K562 (cell line): Measurements from ENCODE around the gene TPCN1. TPM values are rescaled to one million over a fixed set of nuclear protein-coding genes. Genes with fewer than 3 reads are reported as not detected.
A peak's percentile ranks its signal among the peaks of the same experiment; 100 is the strongest.

Experiments
- ARNT ChIP-seq, 2 experiments: fragments of 450-650 bp; IDR thresholded peaks; 2 replicates each; pipeline ENCODE4 v1.6.1; 2016; ENCODE audit warnings: mild to moderate bottlenecking in 1 of 2
- BCL6 ChIP-seq: fragments of 250-450 bp; sonication (Bioruptor Pico); IDR thresholded peaks from 2 replicates; pipeline ENCODE4 v1.4.0; 2020
- CCNT2 ChIP-seq: IDR thresholded peaks from 2 replicates; pipeline ENCODE4 v1.6.1; 2011; ENCODE audit warnings: borderline replicate concordance, low read depth, mild to moderate bottlenecking, moderate library complexity, mixed read lengths, low read length; ENCODE audit not compliant: insufficient read length; ENCODE audit errors: extremely low read depth
- HNRNPUL1 ChIP-seq: fragments of 200-400 bp; formaldehyde crosslinking; IDR thresholded peaks from 2 replicates; pipeline ENCODE4 v1.6.1; 2017; ENCODE audit warnings: low read length
- HSF4 ChIP-seq: fragments of 250-450 bp; sonication (Bioruptor Pico); IDR thresholded peaks from 2 replicates; pipeline ENCODE4 v2.1.2; 2022; ENCODE audit warnings: mild to moderate bottlenecking, moderate library complexity, borderline replicate concordance
- JUNB ChIP-seq: fragments of 450-650 bp; formaldehyde crosslinking; conservative IDR thresholded peaks from 2 replicates; pipeline ENCODE4 v1.4.0; 2020; ENCODE audit warnings: mild to moderate bottlenecking
- KLF1 ChIP-seq: fragments of 450-650 bp; IDR thresholded peaks from 2 replicates; pipeline ENCODE4 v1.6.1; 2016; ENCODE audit warnings: missing genetic modification characterization, missing compliant biosample characterization
- MYBL2 ChIP-seq, 2 experiments: fragments of 450-650 bp in 1 of 2; sonication (generic) in 1 of 2; formaldehyde crosslinking in 1 of 2; IDR thresholded peaks; 2 replicates each; pipeline versions ENCODE4 v1.6.1 to v1.8.1; 2017 to 2022; ENCODE audit warnings: borderline replicate concordance in 1 of 2, inconsistent platforms in 1 of 2, low read depth in 1 of 2, mild to moderate bottlenecking in 1 of 2, missing genetic modification reagents in 1 of 2, moderate library complexity in 1 of 2
- NR3C1 ChIP-seq: sonication (generic); formaldehyde crosslinking; IDR thresholded peaks from 2 replicates; pipeline ENCODE4 v1.8.1; 2022; ENCODE audit warnings: missing genetic modification reagents
- PML ChIP-seq: IDR thresholded peaks from 2 replicates; pipeline ENCODE4 v1.6.1; 2012; ENCODE audit warnings: low read length, inconsistent platforms
- SMC3 ChIP-seq: conservative IDR thresholded peaks from 2 replicates; pipeline ENCODE4 v1.6.1; 2011; ENCODE audit warnings: low read depth, low read length, improper control_type of control experiment; ENCODE audit not compliant: insufficient read depth
- SRSF3 ChIP-seq: fragments of 200-400 bp; formaldehyde crosslinking; IDR thresholded peaks from 2 replicates; pipeline ENCODE4 v1.6.1; 2016; ENCODE audit warnings: mild to moderate bottlenecking, low read length, moderate library complexity; ENCODE audit not compliant: insufficient read depth
- SUPT5H ChIP-seq: fragments of 450-650 bp; IDR thresholded peaks from 2 replicates; pipeline ENCODE4 v1.6.1; 2016
- ZBTB7A ChIP-seq: IDR thresholded peaks from 2 replicates; pipeline ENCODE4 v1.6.1; 2011; ENCODE audit warnings: low read depth, mild to moderate bottlenecking, low read length, moderate library complexity, borderline replicate concordance; ENCODE audit not compliant: control insufficient read depth
- ZC3H4 ChIP-seq: sonication (generic); formaldehyde crosslinking; IDR thresholded peaks from 2 replicates; pipeline ENCODE4 v1.9.0; 2021; ENCODE audit warnings: missing genetic modification reagents, borderline replicate concordance
- ZNF197 ChIP-seq: fragments of 200-800 bp; sonication (Bioruptor generic); IDR thresholded peaks from 2 replicates; pipeline ENCODE4 v1.6.1; 2016; ENCODE audit warnings: low read depth, missing genetic modification characterization, missing compliant biosample characterization
- ZNF764 ChIP-seq: fragments of 250-450 bp; sonication (Bioruptor Pico); IDR thresholded peaks from 2 replicates; pipeline ENCODE4 v1.4.0; 2020; ENCODE audit warnings: low read depth, mild to moderate bottlenecking, moderate library complexity
- polyA plus RNA-seq, 8 experiments: library from polyadenylated mRNA; depleted of rRNA in 4 of 8; stranded (reverse) in 5 of 8; unstranded in 3 of 8; fragments of >200 nt; fragmentation: Nextera tagmentation in 2 of 8; fragmentation: Illumina TruSeq in 1 of 8; extraction: Ambion mirVana in 2 of 8; extraction: Trizol in 1 of 8; gene quantifications; 2 replicates each; pipeline versions ENCODE4 v1.2.1 to v1.2.3, GENCODE V29; 2011 to 2014; ENCODE audit warnings: inconsistent platforms in 1 of 8, missing spikeins in 1 of 8
- total RNA-seq, 7 experiments: library from RNA; depleted of rRNA in 6 of 7; stranded (reverse); fragments of >200 nt in 6 of 7; fragmentation: Illumina TruSeq in 2 of 7; extraction: Trizol in 2 of 7; gene quantifications; 2 replicates each; pipeline versions ENCODE4 v1.2.1 to v1.2.3, GENCODE V29; 2011 to 2021; ENCODE audit warnings: low replicate concordance in 1 of 7
- TF ChIP-seq, protein P1 (sequence below), 2 experiments: IDR thresholded peaks; 2 replicates each; pipeline ENCODE4 v1.6.1; 2012; ENCODE audit warnings: improper control_type of control experiment in 2 of 2, low read depth in 2 of 2, low read length in 2 of 2, borderline replicate concordance in 1 of 2
- TF ChIP-seq, protein P2 (sequence below): sonication (generic); formaldehyde crosslinking; IDR thresholded peaks from 2 replicates; pipeline ENCODE4 v1.8.0; 2022; ENCODE audit warnings: mild to moderate bottlenecking, missing genetic modification reagents, borderline replicate concordance
- TF ChIP-seq, protein P3 (sequence below): fragments of 450-650 bp; IDR thresholded peaks from 2 replicates; pipeline ENCODE4 v1.6.1; 2016; ENCODE audit warnings: missing biosample characterization, missing genetic modification characterization
- TF ChIP-seq, protein P4 (sequence below): fragments of 250-450 bp; sonication (Bioruptor Pico); IDR thresholded peaks from 2 replicates; pipeline ENCODE4 v1.8.0; 2021; ENCODE audit warnings: mild to moderate bottlenecking, moderate library complexity

TPCN1 gene
- total and polyA plus RNA-seq, 9 of the 15 experiments (the other 6 are each of a cell fraction or from before 2014, with no cell fraction given), result 0.80 to 23.8 (median 7.4) TPM

DNA sequence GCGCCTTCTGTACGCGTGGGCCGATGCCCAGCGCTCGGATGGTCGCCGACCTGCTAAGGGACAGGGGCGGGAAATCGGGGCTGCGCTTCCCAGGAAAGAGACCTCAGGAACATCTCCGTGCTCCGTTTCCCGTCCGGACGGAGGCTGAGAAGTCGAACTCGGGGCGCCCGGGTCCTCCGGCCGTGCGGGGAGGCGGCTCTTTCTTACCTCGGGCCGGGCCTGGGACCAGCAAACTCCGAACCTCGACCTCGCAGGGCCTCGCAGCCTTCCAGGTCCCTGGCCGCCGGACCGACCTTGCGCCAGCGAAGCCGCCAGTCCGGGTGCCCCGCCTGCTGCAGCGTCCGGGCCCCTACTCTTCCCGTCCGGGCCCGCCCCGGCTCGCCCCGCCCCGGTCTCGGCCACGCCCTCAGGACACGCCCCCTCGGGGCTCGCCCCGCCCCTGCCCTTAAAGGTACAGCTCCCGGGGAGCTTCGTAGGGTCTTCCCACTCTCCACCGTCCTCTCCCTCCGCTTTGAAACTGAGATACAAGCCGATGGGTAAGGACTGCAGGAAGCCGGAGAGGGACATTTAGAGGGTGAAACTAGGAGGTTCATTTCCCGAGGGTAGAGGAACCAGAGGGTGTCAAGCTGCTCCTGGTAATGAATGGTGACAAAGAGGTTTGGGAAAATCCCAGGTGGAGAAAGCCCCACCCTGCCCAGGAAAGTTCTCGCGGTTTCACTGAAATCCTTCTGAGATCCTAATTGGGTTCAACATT, 113.7 kb downstream of the TPCN1 start, which contains the start of gene SLC8B1 (continued):
- TF ChIP-seq MYBL2 (IDR thresholded peaks at IDR 0.05; ENCODE audit: low read depth), result no peak
- no peak for TF ChIP-seq MYBL2 (CRISPR knock-in tag; IDR thresholded peaks at IDR 0.05; ENCODE audit: borderline replicate concordance)
- TF ChIP-seq, protein P1, sequence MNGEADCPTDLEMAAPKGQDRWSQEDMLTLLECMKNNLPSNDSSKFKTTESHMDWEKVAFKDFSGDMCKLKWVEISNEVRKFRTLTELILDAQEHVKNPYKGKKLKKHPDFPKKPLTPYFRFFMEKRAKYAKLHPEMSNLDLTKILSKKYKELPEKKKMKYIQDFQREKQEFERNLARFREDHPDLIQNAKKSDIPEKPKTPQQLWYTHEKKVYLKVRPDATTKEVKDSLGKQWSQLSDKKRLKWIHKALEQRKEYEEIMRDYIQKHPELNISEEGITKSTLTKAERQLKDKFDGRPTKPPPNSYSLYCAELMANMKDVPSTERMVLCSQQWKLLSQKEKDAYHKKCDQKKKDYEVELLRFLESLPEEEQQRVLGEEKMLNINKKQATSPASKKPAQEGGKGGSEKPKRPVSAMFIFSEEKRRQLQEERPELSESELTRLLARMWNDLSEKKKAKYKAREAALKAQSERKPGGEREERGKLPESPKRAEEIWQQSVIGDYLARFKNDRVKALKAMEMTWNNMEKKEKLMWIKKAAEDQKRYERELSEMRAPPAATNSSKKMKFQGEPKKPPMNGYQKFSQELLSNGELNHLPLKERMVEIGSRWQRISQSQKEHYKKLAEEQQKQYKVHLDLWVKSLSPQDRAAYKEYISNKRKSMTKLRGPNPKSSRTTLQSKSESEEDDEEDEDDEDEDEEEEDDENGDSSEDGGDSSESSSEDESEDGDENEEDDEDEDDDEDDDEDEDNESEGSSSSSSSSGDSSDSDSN (IDR thresholded peaks at IDR 0.05; ENCODE audit: borderline replicate concordance in 1 of 2, low read depth in 2 of 2, low read length in 2 of 2), result peak; percentile 57 to 71; a peak in 2 of 4 replicates
- TF ChIP-seq, protein P2, sequence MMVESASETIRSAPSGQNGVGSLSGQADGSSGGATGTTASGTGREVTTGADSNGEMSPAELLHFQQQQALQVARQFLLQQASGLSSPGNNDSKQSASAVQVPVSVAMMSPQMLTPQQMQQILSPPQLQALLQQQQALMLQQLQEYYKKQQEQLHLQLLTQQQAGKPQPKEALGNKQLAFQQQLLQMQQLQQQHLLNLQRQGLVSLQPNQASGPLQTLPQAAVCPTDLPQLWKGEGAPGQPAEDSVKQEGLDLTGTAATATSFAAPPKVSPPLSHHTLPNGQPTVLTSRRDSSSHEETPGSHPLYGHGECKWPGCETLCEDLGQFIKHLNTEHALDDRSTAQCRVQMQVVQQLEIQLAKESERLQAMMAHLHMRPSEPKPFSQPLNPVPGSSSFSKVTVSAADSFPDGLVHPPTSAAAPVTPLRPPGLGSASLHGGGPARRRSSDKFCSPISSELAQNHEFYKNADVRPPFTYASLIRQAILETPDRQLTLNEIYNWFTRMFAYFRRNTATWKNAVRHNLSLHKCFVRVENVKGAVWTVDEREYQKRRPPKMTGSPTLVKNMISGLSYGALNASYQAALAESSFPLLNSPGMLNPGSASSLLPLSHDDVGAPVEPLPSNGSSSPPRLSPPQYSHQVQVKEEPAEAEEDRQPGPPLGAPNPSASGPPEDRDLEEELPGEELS (CRISPR knock-in tag), result 0 out of 2 replicates have a peak, but pooled peaks have one; percentile 60
- TF ChIP-seq HSF4, result no peak
- no peak for TF ChIP-seq ZNF764
- no peak for TF ChIP-seq BCL6 (CRISPR knock-in tag)
- TF ChIP-seq SUPT5H, result peak; percentile 83
- no peak for TF ChIP-seq PML
- no peak for TF ChIP-seq HNRNPUL1
- no peak for TF ChIP-seq ZC3H4 (CRISPR knock-in tag)
- TF ChIP-seq SMC3, result no peak
- no peak for TF ChIP-seq ARNT (IDR thresholded peaks at IDR 0.05)
- TF ChIP-seq KLF1 (tag), result no peak
- TF ChIP-seq ZNF197, result no peak
- TF ChIP-seq, protein P3, sequence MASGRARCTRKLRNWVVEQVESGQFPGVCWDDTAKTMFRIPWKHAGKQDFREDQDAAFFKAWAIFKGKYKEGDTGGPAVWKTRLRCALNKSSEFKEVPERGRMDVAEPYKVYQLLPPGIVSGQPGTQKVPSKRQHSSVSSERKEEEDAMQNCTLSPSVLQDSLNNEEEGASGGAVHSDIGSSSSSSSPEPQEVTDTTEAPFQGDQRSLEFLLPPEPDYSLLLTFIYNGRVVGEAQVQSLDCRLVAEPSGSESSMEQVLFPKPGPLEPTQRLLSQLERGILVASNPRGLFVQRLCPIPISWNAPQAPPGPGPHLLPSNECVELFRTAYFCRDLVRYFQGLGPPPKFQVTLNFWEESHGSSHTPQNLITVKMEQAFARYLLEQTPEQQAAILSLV (tag), result no peak
- no peak for TF ChIP-seq NR3C1
- TF ChIP-seq JUNB (CRISPR knock-in tag), result no peak
- TF ChIP-seq SRSF3, result no peak
- TF ChIP-seq, protein P4, sequence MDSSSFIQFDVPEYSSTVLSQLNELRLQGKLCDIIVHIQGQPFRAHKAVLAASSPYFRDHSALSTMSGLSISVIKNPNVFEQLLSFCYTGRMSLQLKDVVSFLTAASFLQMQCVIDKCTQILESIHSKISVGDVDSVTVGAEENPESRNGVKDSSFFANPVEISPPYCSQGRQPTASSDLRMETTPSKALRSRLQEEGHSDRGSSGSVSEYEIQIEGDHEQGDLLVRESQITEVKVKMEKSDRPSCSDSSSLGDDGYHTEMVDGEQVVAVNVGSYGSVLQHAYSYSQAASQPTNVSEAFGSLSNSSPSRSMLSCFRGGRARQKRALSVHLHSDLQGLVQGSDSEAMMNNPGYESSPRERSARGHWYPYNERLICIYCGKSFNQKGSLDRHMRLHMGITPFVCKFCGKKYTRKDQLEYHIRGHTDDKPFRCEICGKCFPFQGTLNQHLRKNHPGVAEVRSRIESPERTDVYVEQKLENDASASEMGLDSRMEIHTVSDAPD (CRISPR knock-in tag), result no peak
- TF ChIP-seq ZBTB7A, result peak; percentile 76; the same call in 1 of the 2 replicates
- peak; percentile 90 for TF ChIP-seq CCNT2
